Activated CD8-positive, alpha-beta T cell treated with anti-CD3 and anti-CD28 coated beads, Interleukin-2, amount 10 ng/mL, durations not matched to agents 7 days and 5 days (primary cell): ENCODE measurements around the gene NFKB2. TPM values are rescaled to one million over a fixed set of nuclear protein-coding genes. Genes with fewer than 3 reads are reported as not detected.

Experiments
- ATAC-seq: fragments of 150-1000 bp; cut with Tn5 transposase; one replicate; pipeline ENCODE4 v1.10.0; 2021; ENCODE audit warnings: moderate library complexity
- CTCF ChIA-PET: fragments of 350-600 bp; sonication (Branson Sonifier 250); formaldehyde crosslinking; loops from one replicate; lab custom pipeline; 2021; ENCODE audit warnings: antibody characterized with exemption; lab: Charles Lee
- POLR2A ChIA-PET: fragments of 350-600 bp; sonication (Branson Sonifier 250); formaldehyde crosslinking; loops from one replicate; lab custom pipeline; 2021; ENCODE audit warnings: antibody characterized with exemption; lab: Charles Lee
- DNase-seq: peaks from one replicate; pipeline ENCODE4 v3.0.0-alpha.2; 2020
- H3K27ac Mint-ChIP-seq: one replicate; pipeline ENCODE4 v1.8.0; 2021; ENCODE audit warnings: mild to moderate bottlenecking, mixed read lengths
- H3K27me3 Mint-ChIP-seq: one replicate; pipeline ENCODE4 v1.8.0; 2021; ENCODE audit warnings: low read depth, mixed read lengths
- H3K36me3 Mint-ChIP-seq: one replicate; pipeline ENCODE4 v1.8.0; 2021; ENCODE audit warnings: low read depth, mixed read lengths
- H3K4me1 Mint-ChIP-seq: one replicate; pipeline ENCODE4 v1.8.0; 2021; ENCODE audit warnings: low read depth, mixed read lengths
- H3K4me3 Mint-ChIP-seq: one replicate; pipeline ENCODE4 v1.8.0; 2021; ENCODE audit warnings: mild to moderate bottlenecking, mixed read lengths
- H3K9me3 Mint-ChIP-seq: one replicate; pipeline ENCODE4 v1.8.0; 2022; ENCODE audit warnings: mixed read lengths; ENCODE audit not compliant: insufficient read depth
- total RNA-seq, 2 experiments: library from RNA; stranded (reverse); gene quantifications; one replicate each; pipeline ENCODE4 v1.2.3, GENCODE V29; 2021

NFKB2 gene
- total RNA-seq, 2 experiments from 2014 or later, result 52.7 to 56.6 TPM

DNA sequence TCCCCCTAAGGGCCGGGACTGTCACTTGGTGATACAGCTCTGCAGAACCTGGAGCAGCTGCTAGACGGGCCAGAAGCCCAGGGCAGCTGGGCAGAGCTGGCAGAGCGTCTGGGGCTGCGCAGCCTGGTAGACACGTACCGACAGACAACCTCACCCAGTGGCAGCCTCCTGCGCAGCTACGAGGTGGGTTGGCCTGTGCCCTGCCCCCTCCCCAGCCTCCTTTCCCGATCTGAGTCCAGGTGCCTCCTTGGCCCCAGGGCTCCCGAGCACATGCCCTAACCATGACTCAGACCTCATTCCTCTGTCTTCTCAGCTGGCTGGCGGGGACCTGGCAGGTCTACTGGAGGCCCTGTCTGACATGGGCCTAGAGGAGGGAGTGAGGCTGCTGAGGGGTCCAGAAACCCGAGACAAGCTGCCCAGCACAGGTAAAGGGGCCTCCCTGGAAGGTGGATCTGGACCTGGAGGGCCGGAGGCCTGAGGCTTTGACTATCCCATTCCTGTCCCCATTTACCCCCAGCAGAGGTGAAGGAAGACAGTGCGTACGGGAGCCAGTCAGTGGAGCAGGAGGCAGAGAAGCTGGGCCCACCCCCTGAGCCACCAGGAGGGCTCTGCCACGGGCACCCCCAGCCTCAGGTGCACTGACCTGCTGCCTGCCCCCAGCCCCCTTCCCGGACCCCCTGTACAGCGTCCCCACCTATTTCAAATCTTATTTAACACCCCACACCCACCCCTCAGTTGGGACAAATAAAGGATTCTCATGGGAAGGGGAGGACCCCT is 6.4 kb downstream of the NFKB2 start:
- ATAC-seq (no peak), DNase-seq (no peak)
- H3K4me3 Mint-ChIP-seq, result no peak overlapping the region
- H3K27ac Mint-ChIP-seq, result no peak overlapping the region
- peaks cover 32% of the 10 kb centered on the region for H3K36me3 Mint-ChIP-seq
- ChIA-PET POLR2A (interaction anchor here (1.0 kb wide), 1 partner anchor 11 kb away, joined by 3 read pairs; no protein-coding TSS in a partner anchor), CTCF (interaction anchor here (0.8 to 10.7 kb wide), 2 partner anchors 9 to 173 kb away, joined by 3 to 156 read pairs; partner anchors contain the start of gene ELOVL3)
- no peaks in the 10 kb centered on the region for H3K27me3 Mint-ChIP-seq
- peaks cover 28% of the 10 kb centered on the region for H3K4me1 Mint-ChIP-seq
- H3K9me3 Mint-ChIP-seq, result no peaks in the 10 kb centered on the region

- Mint-ChIP-seq H3K4me3 (no peak overlapping the region), H3K4me1 (peaks cover 25% of the 10 kb centered on the region), H3K9me3 (no peaks in the 10 kb centered on the region), H3K27ac (no peak overlapping the region), H3K36me3 (peaks cover 28% of the 10 kb centered on the region), H3K27me3 (no peaks in the 10 kb centered on the region)
- no peak for ATAC-seq
- ChIA-PET POLR2A (interaction anchor here (0.9 to 1.1 kb wide), 3 partner anchors 9 to 33 kb away, joined by 3 to 5 read pairs (median 4); no protein-coding TSS in a partner anchor), CTCF (interaction anchor here (0.8 to 10.7 kb wide), 7 partner anchors 7 to 175 kb away, joined by 3 to 156 read pairs (median 7); partner anchors contain the start of genes ELOVL3 and NFKB2)
- DNase-seq, result no peak
Observed at GRCh38 chr10:102402512-102402896, 7.0 kb downstream of the NFKB2 start.

GRCh38 chr10:102403115-102403514 is 7.6 kb downstream of the NFKB2 start:
- H3K27me3 Mint-ChIP-seq, result peaks cover 2% of the 10 kb centered on the region
- ATAC-seq (no peak), DNase-seq (no peak)
- H3K4me1 Mint-ChIP-seq, result peaks cover 23% of the 10 kb centered on the region
- CTCF ChIA-PET, result interaction anchor here (0.6 to 3.9 kb wide), 9 partner anchors 8 to 176 kb away, joined by 3 to 30 read pairs (median 4); partner anchors contain the start of gene NFKB2
- POLR2A ChIA-PET, result interaction anchor here (0.9 to 1.3 kb wide), 3 partner anchors 8 to 33 kb away, joined by 4 to 5 read pairs (median 4); partner anchors contain the start of gene NFKB2
- no peak overlapping the region for H3K4me3 Mint-ChIP-seq
- peaks cover 23% of the 10 kb centered on the region for H3K36me3 Mint-ChIP-seq
- no peak overlapping the region for H3K27ac Mint-ChIP-seq
- H3K9me3 Mint-ChIP-seq, result no peaks in the 10 kb centered on the region

DNA sequence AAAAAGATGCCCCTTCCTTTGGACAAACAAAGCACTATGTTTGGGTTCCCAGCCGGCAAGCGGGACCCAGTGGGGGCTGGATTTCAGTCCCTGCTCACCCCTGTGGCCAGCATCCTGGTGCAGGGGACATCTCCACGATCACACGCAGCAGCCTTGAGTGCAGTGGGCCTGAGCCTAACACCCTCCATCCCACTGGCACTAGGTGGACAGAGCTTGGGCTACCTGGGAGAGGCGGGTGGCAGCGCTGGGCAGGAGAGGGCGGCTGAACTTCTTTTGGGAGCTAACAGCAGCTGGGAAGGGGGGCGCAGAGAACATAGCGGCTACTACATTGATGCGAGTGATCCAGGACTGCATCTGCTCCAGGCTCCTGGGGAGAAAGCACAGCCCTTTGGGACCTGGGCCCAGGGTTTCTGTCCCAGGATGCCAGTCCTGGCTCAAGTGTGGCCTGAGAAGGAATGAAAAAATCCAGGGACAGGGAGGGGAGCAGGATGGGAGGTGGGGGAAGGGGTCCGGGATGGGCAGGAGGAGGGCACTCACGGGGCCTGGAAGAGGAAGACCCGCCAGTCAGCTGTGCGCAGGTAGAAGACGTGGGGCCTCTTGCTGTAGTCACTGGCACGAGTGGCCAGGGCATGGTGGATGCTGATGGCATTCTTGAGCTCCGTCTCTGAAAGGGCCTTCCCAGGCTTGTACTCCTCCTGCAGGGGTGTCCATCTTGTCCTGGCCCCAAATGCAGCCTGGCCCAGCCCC is 9.0 kb downstream of the NFKB2 start:
- Mint-ChIP-seq H3K27me3 (peaks cover 8% of the 10 kb centered on the region), H3K9me3 (no peaks in the 10 kb centered on the region), H3K4me3 (no peak overlapping the region), H3K36me3 (peaks cover 14% of the 10 kb centered on the region), H3K4me1 (peaks cover 19% of the 10 kb centered on the region), H3K27ac (no peak overlapping the region)
- no peak for DNase-seq
- ChIA-PET CTCF (interaction anchor here (1.2 to 3.9 kb wide), 6 partner anchors 8 to 174 kb away, joined by 3 to 30 read pairs (median 6); partner anchors contain the start of gene NFKB2), POLR2A (interaction anchor here (1.3 to 2.3 kb wide), 2 partner anchors 9 kb away, joined by 4 to 14 read pairs; partner anchors contain the start of gene NFKB2)
- no peak for ATAC-seq

- peaks cover 14% of the 10 kb centered on the region for H3K27me3 Mint-ChIP-seq
- POLR2A ChIA-PET, result interaction anchor here (2.3 kb wide), 1 partner anchor 10 kb away, joined by 14 read pairs; the partner anchor contains the start of gene NFKB2
- no peak for DNase-seq
- no peak overlapping the region for H3K27ac Mint-ChIP-seq
- H3K4me3 Mint-ChIP-seq, result no peak overlapping the region
- H3K36me3 Mint-ChIP-seq, result peaks cover 8% of the 10 kb centered on the region
- H3K9me3 Mint-ChIP-seq, result no peaks in the 10 kb centered on the region
- ATAC-seq, result no peak
- peaks cover 19% of the 10 kb centered on the region for H3K4me1 Mint-ChIP-seq
- CTCF ChIA-PET, result interaction anchor here (1.2 to 3.9 kb wide), 3 partner anchors 11 to 175 kb away, joined by 3 to 30 read pairs (median 5); no protein-coding TSS in a partner anchor
Observed at GRCh38 chr10:102405108-102405571, 9.6 kb downstream of the NFKB2 start.

GRCh38 chr10:102405632-102406031 is 10.1 kb downstream of the NFKB2 start:
- DNase-seq (no peak), ATAC-seq (no peak)
- Mint-ChIP-seq H3K36me3 (peaks cover 3% of the 10 kb centered on the region), H3K9me3 (no peaks in the 10 kb centered on the region), H3K27ac (no peak overlapping the region), H3K4me3 (no peak overlapping the region), H3K27me3 (peaks cover 14% of the 10 kb centered on the region), H3K4me1 (peaks cover 15% of the 10 kb centered on the region)
- CTCF ChIA-PET, result interaction anchor here (0.5 to 3.9 kb wide), 4 partner anchors 8 to 567 kb away, joined by 3 to 30 read pairs (median 3); no protein-coding TSS in a partner anchor
- POLR2A ChIA-PET, result interaction anchor here (2.3 kb wide), 1 partner anchor 10 kb away, joined by 14 read pairs; the partner anchor contains the start of gene NFKB2

- POLR2A ChIA-PET, result interaction anchor here (0.8 kb wide), 1 partner anchor 11 kb away, joined by 5 read pairs; the partner anchor contains the start of gene NFKB2
- ATAC-seq (no peak), DNase-seq (no peak)
- CTCF ChIA-PET, result interaction anchor here (1.4 kb wide), 1 partner anchor 13 kb away, joined by 3 read pairs; no protein-coding TSS in a partner anchor
- peaks cover 21% of the 10 kb centered on the region for H3K4me1 Mint-ChIP-seq
- no peak overlapping the region for H3K27ac Mint-ChIP-seq
- peaks cover 22% of the 10 kb centered on the region for H3K27me3 Mint-ChIP-seq
- H3K36me3 Mint-ChIP-seq, result peaks cover 2% of the 10 kb centered on the region
- H3K9me3 Mint-ChIP-seq, result no peaks in the 10 kb centered on the region
- H3K4me3 Mint-ChIP-seq, result no peak overlapping the region
Observed at GRCh38 chr10:102406815-102407214, 11.3 kb downstream of the NFKB2 start.

GRCh38 chr10:102407425-102408130 is 12.1 kb downstream of the NFKB2 start:
- POLR2A ChIA-PET, result interaction anchor here (0.8 kb wide), 1 partner anchor 12 kb away, joined by 5 read pairs; the partner anchor contains the start of gene NFKB2
- ATAC-seq (no peak), DNase-seq (no peak)
- Mint-ChIP-seq H3K9me3 (no peaks in the 10 kb centered on the region), H3K27ac (no peak overlapping the region), H3K4me1 (peaks cover 23% of the 10 kb centered on the region), H3K4me3 (no peak overlapping the region), H3K36me3 (no peaks in the 10 kb centered on the region), H3K27me3 (peaks cover 22% of the 10 kb centered on the region)
- CTCF ChIA-PET, result interaction anchor here (0.9 to 1.4 kb wide), 2 partner anchors 8 to 14 kb away, joined by 3 to 4 read pairs; no protein-coding TSS in a partner anchor

- H3K4me1 Mint-ChIP-seq, result peaks cover 30% of the 10 kb centered on the region
- H3K4me3 Mint-ChIP-seq, result peak overlapping the region; percentile 29
- ATAC-seq (no peak), DNase-seq (no peak)
- CTCF ChIA-PET, result interaction anchor here (0.9 to 1.4 kb wide), 2 partner anchors 9 to 15 kb away, joined by 3 to 4 read pairs; no protein-coding TSS in a partner anchor
- POLR2A ChIA-PET, result no interaction called here
- H3K27ac Mint-ChIP-seq, result no peak overlapping the region
- H3K36me3 Mint-ChIP-seq, result no peaks in the 10 kb centered on the region
- H3K27me3 Mint-ChIP-seq, result peaks cover 22% of the 10 kb centered on the region
- H3K9me3 Mint-ChIP-seq, result no peaks in the 10 kb centered on the region
Observed at GRCh38 chr10:102408131-102408727, 12.7 kb downstream of the NFKB2 start.
